Fibroblast of lung (primary cell): ENCODE data around the gene INO80C. TPM values are rescaled to one million over a fixed set of nuclear protein-coding genes. Genes with fewer than 3 reads are reported as not detected.

Experiments
- DNase-seq, 2 donors: peaks; one replicate each; pipeline versions ENCODE4 v3.0.0 to v3.0.0-alpha.2; 2010; ENCODE audit warnings: low read depth in 2 of 2
- H2AFZ ChIP-seq: 2 replicates; pipeline ENCODE4 v1.5.1; 2012; ENCODE audit warnings: low read length, control low read depth, inconsistent platforms
- H3K27ac ChIP-seq: 2 replicates; pipeline ENCODE4 v1.5.1; 2011; ENCODE audit warnings: low read length, control low read depth; ENCODE audit not compliant: insufficient read depth
- H3K27me3 ChIP-seq: 2 replicates; pipeline ENCODE4 v1.5.1; 2011; ENCODE audit warnings: mild to moderate bottlenecking, low read length; ENCODE audit not compliant: control insufficient read depth, insufficient read depth
- H3K36me3 ChIP-seq: 2 replicates; pipeline ENCODE4 v1.5.1; 2011; ENCODE audit warnings: low read length; ENCODE audit not compliant: control insufficient read depth, insufficient read depth
- H3K4me1 ChIP-seq: 2 replicates; pipeline ENCODE4 v1.5.1; 2011; ENCODE audit warnings: low read length; ENCODE audit not compliant: control insufficient read depth, insufficient read depth; ENCODE audit errors: extremely low read depth
- H3K4me2 ChIP-seq: 2 replicates; pipeline ENCODE4 v1.5.1; 2011; ENCODE audit warnings: low read length, control low read depth; ENCODE audit not compliant: insufficient read depth; ENCODE audit errors: extremely low read depth
- H3K4me3 ChIP-seq, 4 experiments: fragments of 200-600 bp in 1 of 4; sonication (generic) in 1 of 4; replicated peaks in 1 of 4; 2 replicates each; pipeline ENCODE4 v1.5.1; 2011 to 2016; ENCODE audit warnings: low read length in 4 of 4, low read depth in 3 of 4, mild to moderate bottlenecking in 3 of 4, control low read depth in 2 of 4, inconsistent platforms in 1 of 4, mixed read lengths in 1 of 4; ENCODE audit not compliant: insufficient read depth in 1 of 4; ENCODE audit errors: control extremely low read depth in 1 of 4
- H3K79me2 ChIP-seq: 2 replicates; pipeline ENCODE4 v1.5.1; 2012; ENCODE audit warnings: mild to moderate bottlenecking, low read length, inconsistent platforms; ENCODE audit not compliant: control insufficient read depth, insufficient read depth
- H3K9ac ChIP-seq: 2 replicates; pipeline ENCODE4 v1.5.1; 2011; ENCODE audit warnings: mild to moderate bottlenecking, low read length, control low read depth; ENCODE audit not compliant: insufficient read depth
- H3K9me3 ChIP-seq: 2 replicates; pipeline ENCODE4 v1.5.1; 2012; ENCODE audit warnings: low read depth, low read length; ENCODE audit not compliant: control insufficient read depth, insufficient read depth
- H4K20me1 ChIP-seq: 2 replicates; pipeline ENCODE4 v1.5.1; 2011; ENCODE audit warnings: low read length; ENCODE audit not compliant: control insufficient read depth, insufficient read depth; ENCODE audit errors: extremely low read depth
- CTCF ChIP-seq, 2 donors: IDR thresholded peaks in 1 of 2; conservative IDR thresholded peaks in 1 of 2; 1 replicate in 1 of 2; 2 replicates in 1 of 2; pipeline ENCODE4 v1.5.1; 2011 to 2012; ENCODE audit warnings: low read length in 2 of 2, control low read depth in 1 of 2, inconsistent platforms in 1 of 2, low read depth in 1 of 2, mild to moderate bottlenecking in 1 of 2
- EZH2 ChIP-seq: IDR thresholded peaks from 2 replicates; pipeline ENCODE4 v1.5.1; 2012; ENCODE audit warnings: low read length, control low read depth, mild to moderate bottlenecking; ENCODE audit errors: missing control alignments
- polyA plus RNA-seq, 2 donors: library from polyadenylated mRNA; depleted of rRNA in 1 of 2; stranded (reverse) in 1 of 2; unstranded in 1 of 2; fragments of >200 nt; gene quantifications; 2 replicates each; pipeline ENCODE4 v1.2.1, GENCODE V29; 2011 to 2012; ENCODE audit warnings: missing spikeins in 1 of 2
- total RNA-seq: library from RNA; depleted of rRNA; stranded (reverse); fragments of >200 nt; gene quantifications from 2 replicates; pipeline ENCODE4 v1.2.1, GENCODE V29; 2014

INO80C gene
- total and polyA plus RNA-seq, 2 donors (not counting 1 experiment from before 2014, with no cell fraction given) = 3.1 to 9.4 TPM

GRCh38 chr18:35431374-35431741 is 66.4 kb downstream of the INO80C start:
- TF ChIP-seq CTCF (conservative IDR thresholded peaks at IDR 0.05 in 1 of 2, IDR thresholded peaks at IDR 0.05 in 1 of 2; ENCODE audit: low read depth in 1 of 2, low read length in 2 of 2) = no peak
- TF ChIP-seq EZH2 = no peak
- H3K4me2 ChIP-seq = no peak overlapping the region

GRCh38 chr18:35430721-35431373 is 66.9 kb downstream of the INO80C start:
- no peak for DNase-seq
- H4K20me1 ChIP-seq = no peaks in the 10 kb centered on the region
- H3K9ac ChIP-seq = no peak overlapping the region
- H3K4me3 ChIP-seq = no peak overlapping the region
- no peaks in the 10 kb centered on the region for H3K27me3 ChIP-seq
- TF ChIP-seq CTCF (conservative IDR thresholded peaks at IDR 0.05 in 1 of 2, IDR thresholded peaks at IDR 0.05 in 1 of 2; ENCODE audit: low read depth in 1 of 2, low read length in 2 of 2) (no peak), EZH2 (no peak)
- H3K4me2 ChIP-seq = no peak overlapping the region
- H3K4me1 ChIP-seq = no peaks in the 10 kb centered on the region
- H3K9me3 ChIP-seq = no peaks in the 10 kb centered on the region
- H3K79me2 ChIP-seq = no peaks in the 10 kb centered on the region
- no peak overlapping the region for H2AFZ ChIP-seq
- no peak overlapping the region for H3K27ac ChIP-seq
- H3K36me3 ChIP-seq = no peaks in the 10 kb centered on the region

More at GRCh38 chr18:35431374-35431741, 66.4 kb downstream of the INO80C start:
- no peaks in the 10 kb centered on the region for H3K36me3 ChIP-seq
- no peaks in the 10 kb centered on the region for H3K27me3 ChIP-seq
- no peaks in the 10 kb centered on the region for H4K20me1 ChIP-seq
- no peak overlapping the region for H3K9ac ChIP-seq
- DNase-seq = no peak
- H2AFZ ChIP-seq = no peak overlapping the region
- H3K9me3 ChIP-seq = no peaks in the 10 kb centered on the region
- no peaks in the 10 kb centered on the region for H3K79me2 ChIP-seq
- H3K27ac ChIP-seq = no peak overlapping the region
- H3K4me3 ChIP-seq = no peak overlapping the region
- H3K4me1 ChIP-seq = no peaks in the 10 kb centered on the region

- H3K79me2 ChIP-seq = no peaks in the 10 kb centered on the region
- no peak overlapping the region for H3K4me3 ChIP-seq
- no peaks in the 10 kb centered on the region for H3K9me3 ChIP-seq
- no peak overlapping the region for H3K4me2 ChIP-seq
- no peak overlapping the region for H3K9ac ChIP-seq
- H2AFZ ChIP-seq = no peak overlapping the region
- no peaks in the 10 kb centered on the region for H3K27me3 ChIP-seq
- H4K20me1 ChIP-seq = no peaks in the 10 kb centered on the region
- no peak overlapping the region for H3K27ac ChIP-seq
- no peaks in the 10 kb centered on the region for H3K4me1 ChIP-seq
- DNase-seq = no peak
- no peaks in the 10 kb centered on the region for H3K36me3 ChIP-seq
- TF ChIP-seq CTCF (conservative IDR thresholded peaks at IDR 0.05 in 1 of 2, IDR thresholded peaks at IDR 0.05 in 1 of 2; ENCODE audit: low read depth in 1 of 2, low read length in 2 of 2) = no peak
- no peak for TF ChIP-seq EZH2
These were observed 71.0 kb downstream of the INO80C start for GRCh38 chr18:35426786-35427185.
